Adrenal gland (tissue), 12 donors: ENCODE data around the gene DNAJC5. TPM values are rescaled to one million over a fixed set of nuclear protein-coding genes. Genes with fewer than 3 reads are reported as not detected.

Experiments used
- DNase-seq, 7 donors: peaks; one replicate each; pipeline ENCODE4 v3.0.0-alpha.2; 2019 to 2020
- H3K27ac ChIP-seq, 5 donors: fragments of 200-600 bp; sonication (generic) in 4 of 5; 1 replicate in 3 of 5; 2 replicates in 2 of 5; pipeline versions ENCODE4 v1.5.1 to v1.8.0; 2016 to 2020; ENCODE audit warnings: mild to moderate bottlenecking in 1 of 5
- H3K27me3 ChIP-seq: fragments of 200-600 bp; 2 replicates; pipeline ENCODE4 v1.8.0; 2021
- H3K36me3 ChIP-seq, 2 donors: fragments of 200-600 bp; replicated peaks in 1 of 2; 1 replicate in 1 of 2; 2 replicates in 1 of 2; pipeline versions ENCODE4 v1.5.1 to v1.8.0; 2018 to 2022
- H3K4me1 ChIP-seq, 2 donors: fragments of 200-600 bp; replicated peaks in 1 of 2; 1 replicate in 1 of 2; 2 replicates in 1 of 2; pipeline versions ENCODE4 v1.5.1 to v1.8.0; 2018 to 2021
- H3K4me3 ChIP-seq, 4 donors: fragments of 200-600 bp; sonication (generic) in 3 of 4; one replicate each; pipeline ENCODE4 v1.5.1; 2016 to 2018
- H3K9me3 ChIP-seq, 3 donors: fragments of 200-600 bp; sonication (generic) in 1 of 3; replicated peaks in 1 of 3; 1 replicate in 2 of 3; 2 replicates in 1 of 3; pipeline versions ENCODE4 v1.5.1 to v1.8.0; 2016 to 2021
- POLR2A ChIP-seq, 2 donors: fragments of 450-650 bp; IDR thresholded peaks; one replicate each; pipeline ENCODE4 v1.6.1; 2017; ENCODE audit warnings: antibody characterized with exemption in 2 of 2, mild to moderate bottlenecking in 2 of 2, moderate library complexity in 1 of 2
- WGBS, 4 donors: extraction: QIAGEN DNeasy Blood & Tissue Kit in 2 of 4; methylation state at CpG; one replicate each; pipeline versions ENCODE4 v1.1.5 to v1.1.7; 2013 to 2017; 5-methylcytosine and 5-hydroxymethylcytosine counted together
- intact Hi-C, 2 donors: fragments of 100-400 bp; cut with DNase I; formaldehyde crosslinking; loops; one replicate each; pipeline versions ENCODE4 v1.14.1 to v1.15.0; 2022 to 2023
- polyA plus RNA-seq, 3 donors: library from polyadenylated mRNA; stranded (reverse); fragments of 200-250 nt in 2 of 3; fragments of 350-450 nt in 1 of 3; fragmentation: Illumina TruSeq in 1 of 3; extraction: RNeasy Lipid Tissue Mini Kit (QIAGEN cat#74804) in 1 of 3; gene quantifications; one replicate each; pipeline ENCODE4 v1.2.3, GENCODE V29; 2013 to 2014
- total RNA-seq, 9 donors: library from RNA; depleted of rRNA in 4 of 9; stranded (reverse); fragments of >200 nt in 4 of 9; fragments of 120-200 nt in 1 of 9; fragmentation: NEBNext Ultra II Directional in 1 of 9; extraction: Animal tissue kit (Norgen Biotek cat#: 25700) in 1 of 9; gene quantifications; one replicate each; pipeline versions ENCODE4 v1.1.0 to v1.2.4, GENCODE V29; 2013 to 2023
- TF ChIP-seq, protein P1 (sequence below), 6 experiments: fragments of 450-650 bp in 4 of 6; fragments of 200-600 bp in 2 of 6; sonication (generic) in 1 of 6; IDR thresholded peaks; 1 replicate in 5 of 6; 2 replicates in 1 of 6; pipeline versions ENCODE4 v1.5.1 to v1.8.0; 2016 to 2021; ENCODE audit warnings: antibody characterized with exemption in 6 of 6, mild to moderate bottlenecking in 2 of 6, moderate library complexity in 1 of 6
- donor health status: healthy with polysubstance abuse.
- donor health status: Bipolar disorder and iron deficiency.
- donor health status: DM: yes; HTN: yes; CAD: no.
- donor health status: DM: no; HTN: no; CAD: no.
- donor health status: DM: no; HTN: no; CAD: no.
- donor health status: DM: yes; HTN: yes; CAD: no.

Gene DNAJC5
- total and polyA plus RNA-seq, 12 donors, result 26.5 to 78.0 (median 61.4) TPM

- Histone ChIP-seq H3K27me3 (no peaks in the 10 kb centered on the region), H3K27ac (no peak overlapping the region), H3K9me3 (no peaks in the 10 kb centered on the region), H3K4me3 (no peak overlapping the region), H3K36me3 (peaks cover 0 to 57% of the 10 kb centered on the region in 2 donors), H3K4me1 (peaks cover 8 to 13% of the 10 kb centered on the region in 2 donors)
- peak in 2 of 7 donors; percentile 20 to 26 for DNase-seq
- TF ChIP-seq POLR2A (IDR thresholded peaks at IDR 0.05), result no peak
- TF ChIP-seq, protein P1, sequence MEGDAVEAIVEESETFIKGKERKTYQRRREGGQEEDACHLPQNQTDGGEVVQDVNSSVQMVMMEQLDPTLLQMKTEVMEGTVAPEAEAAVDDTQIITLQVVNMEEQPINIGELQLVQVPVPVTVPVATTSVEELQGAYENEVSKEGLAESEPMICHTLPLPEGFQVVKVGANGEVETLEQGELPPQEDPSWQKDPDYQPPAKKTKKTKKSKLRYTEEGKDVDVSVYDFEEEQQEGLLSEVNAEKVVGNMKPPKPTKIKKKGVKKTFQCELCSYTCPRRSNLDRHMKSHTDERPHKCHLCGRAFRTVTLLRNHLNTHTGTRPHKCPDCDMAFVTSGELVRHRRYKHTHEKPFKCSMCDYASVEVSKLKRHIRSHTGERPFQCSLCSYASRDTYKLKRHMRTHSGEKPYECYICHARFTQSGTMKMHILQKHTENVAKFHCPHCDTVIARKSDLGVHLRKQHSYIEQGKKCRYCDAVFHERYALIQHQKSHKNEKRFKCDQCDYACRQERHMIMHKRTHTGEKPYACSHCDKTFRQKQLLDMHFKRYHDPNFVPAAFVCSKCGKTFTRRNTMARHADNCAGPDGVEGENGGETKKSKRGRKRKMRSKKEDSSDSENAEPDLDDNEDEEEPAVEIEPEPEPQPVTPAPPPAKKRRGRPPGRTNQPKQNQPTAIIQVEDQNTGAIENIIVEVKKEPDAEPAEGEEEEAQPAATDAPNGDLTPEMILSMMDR (IDR thresholded peaks at IDR 0.05), result no peak
- intact Hi-C loops, result no loop called here
- 92 to 100% (median 93%) methylated on average over 5 to 16 of the region's 16 CpGs for WGBS, 4 donors
Measured at GRCh38 chr20:63964412-63964811, 69.5 kb downstream of the DNAJC5 start.

DNA sequence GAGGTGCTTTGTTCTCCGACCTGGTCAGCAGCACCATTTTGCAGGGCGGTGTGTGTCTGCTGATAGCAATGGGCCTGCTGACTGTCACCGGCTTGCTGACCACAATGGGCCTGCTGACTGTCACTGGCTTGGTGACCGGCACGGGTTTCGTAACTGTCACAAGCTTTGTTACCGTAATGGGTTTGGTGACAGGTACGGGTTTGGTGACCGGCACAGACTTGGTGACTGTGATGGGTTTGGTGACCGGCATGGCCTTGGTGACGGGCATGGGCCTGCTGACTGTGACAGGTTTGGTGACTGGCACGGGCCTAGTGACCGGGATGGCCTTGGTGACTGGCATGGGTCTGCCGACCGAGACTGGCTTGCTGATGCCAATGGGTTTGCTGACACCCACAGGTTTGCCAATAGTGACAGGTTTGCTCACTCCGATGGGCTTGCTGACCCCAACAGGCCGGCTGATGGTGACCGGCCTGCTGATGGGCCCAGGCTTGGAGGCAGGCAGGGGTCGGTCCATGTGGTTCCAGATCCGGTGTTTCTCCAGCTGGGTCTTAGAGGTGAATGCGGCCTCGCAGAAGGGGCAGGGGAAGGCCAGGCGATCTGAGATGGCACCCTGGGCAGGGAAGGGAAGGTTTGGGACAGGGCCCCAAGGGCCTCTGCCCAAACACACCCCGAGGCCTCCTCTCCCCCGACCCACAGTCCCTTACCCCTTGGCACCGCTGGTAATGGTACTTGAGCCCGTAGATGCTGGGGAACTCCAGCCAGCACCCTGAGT, 71.4 kb downstream of the DNAJC5 start:
- Histone ChIP-seq H3K36me3 (peaks cover 0 to 45% of the 10 kb centered on the region in 2 donors), H3K27ac (no peak overlapping the region), H3K9me3 (no peaks in the 10 kb centered on the region), H3K4me3 (no peak overlapping the region), H3K27me3 (no peaks in the 10 kb centered on the region), H3K4me1 (peaks cover 8 to 20% of the 10 kb centered on the region in 2 donors)
- peak in 3 of 7 donors; percentile 8 to 24 (median 16) for DNase-seq
- 86 to 91% (median 89%) methylated on average over 6 to 27 of the region's 27 CpGs for WGBS, 4 donors
- TF ChIP-seq, protein P1 (IDR thresholded peaks at IDR 0.05), result no peak
- no peak for TF ChIP-seq POLR2A (IDR thresholded peaks at IDR 0.05)
- intact Hi-C loops, result no loop called here

- peaks cover 8 to 20% of the 10 kb centered on the region in 2 donors for H3K4me1 ChIP-seq
- peaks cover 0 to 40% of the 10 kb centered on the region in 2 donors for H3K36me3 ChIP-seq
- H3K27me3 ChIP-seq, result no peaks in the 10 kb centered on the region
- peak in 2 of 7 donors; percentile 21 to 22 for DNase-seq
- TF ChIP-seq, protein P1 (IDR thresholded peaks at IDR 0.05), result no peak
- no peak for TF ChIP-seq POLR2A (IDR thresholded peaks at IDR 0.05)
- intact Hi-C loops, result no loop called here
- no peak overlapping the region for H3K4me3 ChIP-seq
- H3K27ac ChIP-seq, result no peak overlapping the region
- 86 to 94% (median 93%) methylated on average over 2 to 13 of the region's 13 CpGs for WGBS, 4 donors
- H3K9me3 ChIP-seq, result no peaks in the 10 kb centered on the region
Measured at GRCh38 chr20:63966944-63967322, 72.0 kb downstream of the DNAJC5 start.

DNA sequence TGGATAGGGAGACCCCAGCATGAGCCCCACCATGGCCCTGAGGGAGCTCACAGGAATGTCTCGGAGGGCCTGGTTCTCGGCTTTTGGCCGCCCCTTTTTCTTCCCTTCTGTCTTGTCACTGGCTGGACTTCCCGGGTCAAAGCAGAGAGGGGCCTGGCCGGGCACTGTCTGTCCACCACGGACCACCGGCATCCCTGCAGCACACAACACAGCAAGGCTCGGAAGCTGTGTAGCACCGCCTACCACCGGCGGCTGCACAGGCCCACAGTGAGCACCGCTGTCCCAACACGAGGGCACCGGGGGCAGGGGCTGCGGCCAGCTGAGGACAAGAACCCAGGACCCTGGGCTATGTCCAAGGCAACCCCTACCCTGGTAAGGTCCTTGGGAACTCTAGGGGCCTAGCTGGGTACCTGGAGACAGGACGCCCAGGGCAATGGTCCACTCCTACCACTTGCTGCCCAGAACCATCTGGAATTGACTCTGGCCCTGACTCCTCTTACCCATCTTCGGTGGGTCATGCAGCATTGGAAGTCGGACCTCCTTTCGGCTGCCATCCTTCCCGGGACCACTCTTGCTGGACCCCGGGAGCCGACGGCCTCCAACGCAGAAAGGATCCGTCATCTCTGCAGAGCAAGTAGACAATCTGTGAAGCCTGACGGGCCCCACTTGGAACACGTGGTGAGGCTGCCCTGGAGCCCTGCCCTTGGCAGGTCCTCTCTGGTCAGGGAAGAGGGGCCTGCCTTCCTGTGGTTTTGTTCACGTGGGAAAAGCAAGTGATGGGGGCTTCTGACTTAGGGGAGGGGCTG, 72.6 kb downstream of the DNAJC5 start:
- H3K36me3 ChIP-seq, result peaks cover 0 to 34% of the 10 kb centered on the region in 2 donors
- H3K4me1 ChIP-seq, result peaks cover 8 to 20% of the 10 kb centered on the region in 2 donors
- intact Hi-C loops, result no loop called here
- no peak overlapping the region for H3K4me3 ChIP-seq
- no peaks in the 10 kb centered on the region for H3K27me3 ChIP-seq
- no peaks in the 10 kb centered on the region for H3K9me3 ChIP-seq
- 89 to 95% (median 91%) methylated on average over 16 to 28 of the region's 28 CpGs for WGBS, 4 donors
- DNase-seq, result peak in 4 of 7 donors; percentile 8 to 21 (median 17)
- TF ChIP-seq, protein P1 (IDR thresholded peaks at IDR 0.05), result no peak
- no peak for TF ChIP-seq POLR2A (IDR thresholded peaks at IDR 0.05)
- no peak overlapping the region for H3K27ac ChIP-seq
